GM19324 (cell line): ENCODE results near the gene AQP2.

Experiments
- ATAC-seq: cut with Tn5 transposase; IDR thresholded peaks from one replicate; pipeline ENCODE4 v1.9.1; 2021; ENCODE audit warnings: mild to moderate bottlenecking, moderate library complexity; ENCODE audit not compliant: unreplicated experiment, low FRiP score

The AQP2 gene

DNA sequence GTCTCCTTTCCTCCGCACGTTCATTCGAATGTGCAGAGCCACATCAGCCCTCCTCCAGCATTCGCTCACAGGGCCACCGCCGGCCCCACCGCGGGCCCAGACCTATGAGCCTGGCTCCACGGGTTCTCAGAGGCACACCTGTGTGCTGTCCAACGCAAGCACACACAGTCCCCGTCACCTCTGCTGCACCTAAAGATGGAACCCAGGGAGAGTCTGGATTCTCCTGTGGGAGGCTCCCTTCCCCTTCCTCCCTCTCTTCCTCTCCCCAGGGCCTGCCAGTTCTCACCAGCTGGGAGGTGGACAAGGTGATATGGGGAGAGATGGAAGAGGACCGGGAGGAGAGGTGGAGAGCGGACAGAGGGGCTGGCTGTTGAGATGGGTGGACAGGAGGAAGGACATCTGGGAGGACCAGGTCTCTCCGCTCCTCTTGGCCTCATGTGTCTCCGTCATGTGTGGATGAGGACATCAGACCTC, 17.3 kb downstream of the AQP2 start:
- no peak for ATAC-seq

DNA sequence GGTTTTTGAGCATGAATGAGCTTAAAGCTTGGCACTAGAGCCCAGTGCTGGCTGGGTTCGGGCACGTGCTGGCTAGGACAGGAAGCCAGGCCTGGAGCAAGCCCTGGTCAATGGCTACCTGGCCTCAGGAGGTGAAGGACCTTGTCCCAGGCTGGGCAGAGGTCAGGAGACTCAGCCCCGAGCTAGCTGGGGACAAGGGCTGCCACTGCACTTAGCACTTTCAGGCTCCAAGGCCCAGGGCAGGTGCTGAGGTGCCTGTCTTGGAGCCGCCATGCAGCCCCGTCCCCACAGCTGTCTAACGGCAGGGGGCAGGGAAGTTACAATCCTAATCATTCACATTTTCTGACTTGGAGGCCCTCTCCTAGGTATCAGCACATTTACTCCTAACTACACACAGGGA, 17.9 kb downstream of the AQP2 start:
- no peak for ATAC-seq

GRCh38 chr12:49969027-49969426, 18.5 kb downstream of the AQP2 start:
- ATAC-seq: no peak

DNA sequence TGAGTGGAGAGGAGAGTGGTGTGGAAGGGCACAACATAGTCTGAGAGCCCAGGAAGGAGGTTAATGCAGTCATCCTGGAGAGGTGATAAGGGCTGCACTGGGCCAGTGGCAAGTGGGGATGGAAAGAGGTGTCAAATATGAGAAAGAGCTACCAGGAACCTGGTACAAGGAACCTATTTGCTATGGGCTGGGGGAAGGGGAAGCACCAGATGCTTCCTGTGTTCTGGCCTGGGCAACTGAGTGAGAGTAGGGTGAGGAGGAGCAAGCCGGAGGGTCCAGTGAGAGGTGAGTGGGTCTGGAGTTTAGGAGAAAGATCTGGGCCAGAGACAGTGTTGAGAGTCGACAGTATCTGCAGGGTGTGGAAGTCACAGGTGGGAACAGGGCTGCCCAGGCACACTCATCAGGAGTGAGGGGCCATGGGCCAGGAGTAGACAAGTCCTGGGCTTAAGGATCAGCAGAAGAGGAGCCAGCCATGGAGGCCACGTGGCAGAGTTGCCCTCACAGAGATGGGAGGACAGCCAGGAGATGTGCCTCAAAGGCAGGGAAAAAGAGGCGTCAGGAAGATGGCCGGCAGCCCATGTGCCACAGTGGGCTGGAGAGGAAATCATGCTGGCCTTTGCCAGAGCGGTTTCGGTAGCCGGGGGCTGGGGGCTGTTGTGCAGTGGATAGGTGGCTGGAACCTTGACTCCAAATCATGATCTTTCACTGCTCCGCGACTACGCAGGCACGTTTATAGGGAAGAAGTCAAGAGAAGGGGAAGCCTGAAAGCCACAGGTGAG, 19.3 kb downstream of the AQP2 start:
- ATAC-seq: no peak

GRCh38 chr12:49970658-49971057, 20.1 kb downstream of the AQP2 start:
- no peak for ATAC-seq

- no peak for ATAC-seq
These were observed 20.6 kb downstream of the AQP2 start for GRCh38 chr12:49971141-49971540.

GRCh38 chr12:49972129-49972528, 21.6 kb downstream of the AQP2 start:
- ATAC-seq: no peak

DNA sequence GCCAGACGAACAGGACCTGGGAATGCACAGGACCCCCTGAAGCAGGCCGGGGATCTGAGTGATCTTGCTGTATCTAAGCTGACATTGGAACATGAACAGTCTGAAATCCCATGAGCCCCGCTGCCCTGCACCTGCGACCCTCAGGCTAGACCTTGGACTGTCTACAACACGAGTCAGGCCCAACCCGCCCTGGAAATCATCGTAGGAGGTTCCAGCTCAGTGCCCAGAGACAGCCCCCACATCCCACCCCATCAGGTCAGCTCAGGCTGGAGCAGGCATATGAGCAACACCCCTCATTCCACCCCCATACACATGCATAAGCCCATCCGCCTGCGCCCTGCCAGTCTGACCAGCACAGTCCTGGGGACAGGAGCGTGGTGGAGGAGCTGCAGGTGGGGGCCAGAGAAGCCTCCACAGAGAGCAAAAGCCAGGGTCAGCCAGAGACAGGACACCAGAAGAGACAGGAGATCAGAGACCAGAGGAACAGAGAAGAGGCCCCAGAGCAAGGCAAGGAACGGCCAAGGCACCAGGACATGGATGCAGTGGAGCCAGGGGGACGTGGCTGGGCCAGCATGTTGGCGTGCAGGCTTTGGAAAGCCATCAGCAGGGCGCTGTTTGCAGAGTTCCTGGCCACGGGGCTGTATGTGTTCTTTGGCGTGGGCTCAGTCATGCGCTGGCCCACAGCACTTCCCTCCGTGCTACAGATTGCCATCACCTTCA, 22.3 kb downstream of the AQP2 start, which contains the start of gene AQP6:
Gene AQP6 (plus strand): TSS at position 307 of the 720 bp plus-strand sequence. CDS start 227 bp downstream, at position 534.
- no peak for ATAC-seq

DNA sequence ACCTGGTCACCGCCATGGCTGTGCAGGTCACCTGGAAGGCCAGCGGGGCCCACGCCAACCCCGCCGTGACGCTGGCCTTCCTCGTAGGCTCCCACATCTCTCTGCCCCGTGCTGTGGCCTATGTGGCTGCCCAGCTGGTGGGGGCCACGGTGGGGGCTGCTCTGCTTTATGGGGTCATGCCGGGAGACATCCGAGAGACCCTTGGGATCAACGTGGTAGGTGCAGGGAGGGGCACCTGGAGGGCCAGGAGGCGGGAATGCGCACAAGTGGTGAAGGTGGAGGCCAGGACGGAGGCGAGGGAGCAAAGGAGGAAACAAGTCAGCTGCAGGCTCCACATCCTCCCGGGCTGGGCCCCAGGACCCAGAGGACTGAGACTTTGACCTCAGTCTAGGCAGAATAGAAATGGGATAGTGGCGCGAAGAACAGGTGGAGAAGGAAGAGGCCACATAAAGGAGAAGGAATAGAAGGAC, 22.9 kb downstream of the AQP2 start:
- no peak for ATAC-seq

DNA sequence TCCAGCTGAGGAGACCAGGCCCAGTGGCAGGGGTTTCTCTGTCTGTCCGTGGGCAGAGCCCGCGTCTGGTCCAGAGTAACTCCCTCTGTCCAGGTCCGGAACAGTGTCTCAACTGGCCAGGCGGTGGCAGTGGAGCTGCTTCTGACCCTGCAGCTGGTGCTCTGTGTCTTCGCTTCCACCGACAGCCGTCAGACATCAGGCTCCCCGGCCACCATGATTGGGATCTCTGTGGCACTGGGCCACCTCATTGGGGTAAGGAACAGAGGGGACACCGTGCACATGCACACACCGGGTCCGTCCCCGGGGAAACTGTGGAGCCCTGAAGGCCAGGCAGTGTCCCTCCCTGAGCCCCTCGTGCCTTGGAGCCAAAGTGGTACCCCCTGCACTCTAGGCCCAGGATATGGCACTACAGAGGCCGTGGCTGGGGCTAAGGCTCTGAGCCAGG, 23.7 kb downstream of the AQP2 start:
- no peak for ATAC-seq

- no peak for ATAC-seq
These were observed 24.3 kb downstream of the AQP2 start for GRCh38 chr12:49974677-49975317.

- ATAC-seq: no peak
These were observed 24.8 kb downstream of the AQP2 start for GRCh38 chr12:49975318-49975761.

GRCh38 chr12:49976557-49976956, 26.0 kb downstream of the AQP2 start:
- no peak for ATAC-seq

DNA sequence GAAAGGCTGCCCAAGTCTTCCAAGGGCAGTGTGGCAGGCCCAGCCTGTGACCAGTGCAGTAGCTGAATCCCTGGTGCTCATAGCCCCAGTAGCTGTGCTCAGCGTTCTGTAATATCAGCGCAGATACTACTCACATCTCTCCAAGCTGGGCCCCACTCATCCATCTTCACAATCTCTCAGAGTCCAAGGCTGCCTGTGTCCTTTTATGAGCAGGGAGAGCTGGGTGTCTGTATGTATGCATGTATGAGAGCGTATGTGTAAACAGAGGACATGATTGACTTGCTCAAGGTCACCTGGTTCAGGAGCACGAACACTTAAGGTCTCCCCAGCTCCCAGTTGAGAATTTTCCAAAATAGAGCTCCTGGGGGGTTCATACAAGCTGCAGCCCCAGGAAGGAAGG, 27.6 kb downstream of the AQP2 start:
- ATAC-seq: no peak

- ATAC-seq: no peak
These were observed 28.6 kb downstream of the AQP2 start for GRCh38 chr12:49979016-49979586.

- ATAC-seq: no peak
These were observed 29.3 kb downstream of the AQP2 start for GRCh38 chr12:49979791-49980190.

- ATAC-seq: no peak
These were observed 30.2 kb downstream of the AQP2 start for GRCh38 chr12:49980501-49981349.

GRCh38 chr12:49982246-49983087, 31.9 kb downstream of the AQP2 start:
- ATAC-seq: no peak

DNA sequence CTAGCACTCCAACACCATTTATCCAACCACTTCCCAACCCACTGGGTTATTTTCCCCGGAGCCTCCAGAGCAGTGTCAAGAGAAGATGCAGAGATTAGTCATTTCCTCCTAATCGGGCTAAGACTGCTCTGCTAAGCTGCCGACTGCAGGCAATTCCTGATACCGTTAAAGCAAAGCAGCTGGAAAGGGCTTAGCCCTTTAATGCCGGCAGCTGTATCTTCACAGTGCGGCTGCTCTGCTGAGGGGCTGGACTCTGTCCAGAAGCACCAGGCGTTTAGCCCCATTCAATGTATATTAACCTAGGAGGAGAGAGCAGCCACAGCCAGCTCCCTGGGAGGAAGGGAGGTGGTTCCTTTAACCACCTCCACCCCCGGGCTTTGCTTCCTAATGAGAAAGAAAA, 33.4 kb downstream of the AQP2 start:
- ATAC-seq: no peak
